Endodermal cell (in vitro differentiated cells): ENCODE results near the gene LST1. TPM values are rescaled to one million over a fixed set of nuclear protein-coding genes. Genes with fewer than 3 reads are reported as not detected.

ENCODE experiments used
- DNase-seq: peaks from one replicate; pipeline ENCODE4 v3.0.0-alpha.2; 2017
- H3K27ac ChIP-seq: 2 replicates; pipeline ENCODE4 v1.5.1; 2013; ENCODE audit warnings: mild to moderate bottlenecking, low read depth, low read length, moderate library complexity
- H3K27me3 ChIP-seq: 2 replicates; pipeline ENCODE4 v1.6.1; 2013; ENCODE audit warnings: mild to moderate bottlenecking, low read length, moderate library complexity; ENCODE audit not compliant: insufficient read depth, control insufficient read depth, poor library complexity, severe bottlenecking
- H3K36me3 ChIP-seq: 2 replicates; pipeline ENCODE4 v1.7.0; 2013; ENCODE audit warnings: mild to moderate bottlenecking, low read length, moderate library complexity; ENCODE audit not compliant: control insufficient read depth, insufficient read depth
- H3K4me1 ChIP-seq: one replicate; pipeline ENCODE4 v1.7.0; 2013; ENCODE audit warnings: low read length; ENCODE audit not compliant: control insufficient read depth, insufficient read depth
- H3K4me3 ChIP-seq: 2 replicates; pipeline ENCODE4 v1.5.1; 2013; ENCODE audit warnings: mild to moderate bottlenecking, low read length, moderate library complexity
- H3K9ac ChIP-seq: 2 replicates; pipeline ENCODE4 v1.6.1; 2013; ENCODE audit warnings: mild to moderate bottlenecking, low read length, moderate library complexity; ENCODE audit not compliant: poor library complexity, severe bottlenecking; ENCODE audit errors: extremely low read depth
- H3K9me3 ChIP-seq: 2 replicates; pipeline ENCODE4 v1.6.1; 2013; ENCODE audit warnings: mild to moderate bottlenecking, low read length, moderate library complexity; ENCODE audit not compliant: control insufficient read depth
- H3K27ac Mint-ChIP-seq: 2 replicates; pipeline ENCODE4 v1.8.0; 2020; ENCODE audit warnings: mixed read lengths
- H3K27me3 Mint-ChIP-seq: 2 replicates; pipeline ENCODE4 v1.8.0; 2021; ENCODE audit warnings: mild to moderate bottlenecking, mixed read lengths; ENCODE audit not compliant: insufficient read depth
- H3K36me3 Mint-ChIP-seq: 2 replicates; pipeline ENCODE4 v1.8.0; 2020; ENCODE audit warnings: low read depth, mixed read lengths
- H3K4me1 Mint-ChIP-seq: 2 replicates; pipeline ENCODE4 v1.8.0; 2020; ENCODE audit warnings: mixed read lengths
- H3K4me3 Mint-ChIP-seq: 2 replicates; pipeline ENCODE4 v1.8.0; 2020; ENCODE audit warnings: mild to moderate bottlenecking, moderate library complexity, mixed read lengths
- H3K9me3 Mint-ChIP-seq: 2 replicates; pipeline ENCODE4 v1.8.0; 2020; ENCODE audit warnings: mild to moderate bottlenecking, mixed read lengths
- WGBS, 2 experiments: methylation state at CpG; one replicate each; pipeline versions ENCODE4 v1.1.5 to v1.1.7; 2013; ENCODE audit warnings: missing lambda C conversion rate in 2 of 2, mixed read lengths in 1 of 2; ENCODE audit not compliant: insufficient coverage in 1 of 2, insufficient read length in 1 of 2; 5-methylcytosine and 5-hydroxymethylcytosine counted together
- total RNA-seq, 2 donors: library from RNA; stranded (reverse); fragmentation: NEBNext Ultra II Directional in 1 of 2; extraction: Animal tissue kit (Norgen Biotek cat#: 25700) in 1 of 2; gene quantifications; 2 replicates in 1 of 2; 3 replicates in 1 of 2; pipeline ENCODE4 v1.2.1, GENCODE V29; 2021
- TF ChIP-seq, protein P1 (sequence below): fragments of 200-600 bp; sonication (generic); conservative IDR thresholded peaks from 2 replicates; pipeline ENCODE4 v1.5.0; 2021; ENCODE audit warnings: antibody characterized with exemption, mild to moderate bottlenecking

Gene LST1
- total RNA-seq, 2 donors from 2014 or later = not detected

DNA sequence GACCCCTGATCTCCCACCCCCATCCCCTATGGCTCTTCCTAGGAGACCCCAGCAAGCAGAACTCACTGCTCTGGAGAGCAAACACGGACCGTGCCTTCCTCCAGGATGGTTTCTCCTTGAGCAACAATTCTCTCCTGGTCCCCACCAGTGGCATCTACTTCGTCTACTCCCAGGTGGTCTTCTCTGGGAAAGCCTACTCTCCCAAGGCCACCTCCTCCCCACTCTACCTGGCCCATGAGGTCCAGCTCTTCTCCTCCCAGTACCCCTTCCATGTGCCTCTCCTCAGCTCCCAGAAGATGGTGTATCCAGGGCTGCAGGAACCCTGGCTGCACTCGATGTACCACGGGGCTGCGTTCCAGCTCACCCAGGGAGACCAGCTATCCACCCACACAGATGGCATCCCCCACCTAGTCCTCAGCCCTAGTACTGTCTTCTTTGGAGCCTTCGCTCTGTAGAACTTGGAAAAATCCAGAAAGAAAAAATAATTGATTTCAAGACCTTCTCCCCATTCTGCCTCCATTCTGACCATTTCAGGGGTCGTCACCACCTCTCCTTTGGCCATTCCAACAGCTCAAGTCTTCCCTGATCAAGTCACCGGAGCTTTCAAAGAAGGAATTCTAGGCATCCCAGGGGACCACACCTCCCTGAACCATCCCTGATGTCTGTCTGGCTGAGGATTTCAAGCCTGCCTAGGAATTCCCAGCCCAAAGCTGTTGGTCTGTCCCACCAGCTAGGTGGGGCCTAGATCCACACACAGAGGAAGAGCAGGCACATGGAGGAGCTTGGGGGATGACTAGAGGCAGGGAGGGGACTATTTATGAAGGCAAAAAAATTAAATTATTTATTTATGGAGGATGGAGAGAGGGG lies 12.6 kb upstream of the LST1 start:
- WGBS, 2 experiments = 72 to 87% methylated on average over 3 to 9 of the region's 9 CpGs
- Histone ChIP-seq H3K9me3 (no peaks in the 10 kb centered on the region), H3K4me3 (no peak overlapping the region), H3K27me3 (no peaks in the 10 kb centered on the region), H3K9ac (peak overlapping the region; percentile 11), H3K27ac (no peak overlapping the region), H3K4me1 (peaks cover 6% of the 10 kb centered on the region), H3K36me3 (no peaks in the 10 kb centered on the region)
- Mint-ChIP-seq H3K4me3 (no peak overlapping the region), H3K27me3 (peaks cover 28% of the 10 kb centered on the region), H3K9me3 (no peaks in the 10 kb centered on the region), H3K27ac (no peak overlapping the region), H3K36me3 (no peaks in the 10 kb centered on the region), H3K4me1 (peaks cover 7% of the 10 kb centered on the region)
- DNase-seq = no peak
- TF ChIP-seq, protein P1, sequence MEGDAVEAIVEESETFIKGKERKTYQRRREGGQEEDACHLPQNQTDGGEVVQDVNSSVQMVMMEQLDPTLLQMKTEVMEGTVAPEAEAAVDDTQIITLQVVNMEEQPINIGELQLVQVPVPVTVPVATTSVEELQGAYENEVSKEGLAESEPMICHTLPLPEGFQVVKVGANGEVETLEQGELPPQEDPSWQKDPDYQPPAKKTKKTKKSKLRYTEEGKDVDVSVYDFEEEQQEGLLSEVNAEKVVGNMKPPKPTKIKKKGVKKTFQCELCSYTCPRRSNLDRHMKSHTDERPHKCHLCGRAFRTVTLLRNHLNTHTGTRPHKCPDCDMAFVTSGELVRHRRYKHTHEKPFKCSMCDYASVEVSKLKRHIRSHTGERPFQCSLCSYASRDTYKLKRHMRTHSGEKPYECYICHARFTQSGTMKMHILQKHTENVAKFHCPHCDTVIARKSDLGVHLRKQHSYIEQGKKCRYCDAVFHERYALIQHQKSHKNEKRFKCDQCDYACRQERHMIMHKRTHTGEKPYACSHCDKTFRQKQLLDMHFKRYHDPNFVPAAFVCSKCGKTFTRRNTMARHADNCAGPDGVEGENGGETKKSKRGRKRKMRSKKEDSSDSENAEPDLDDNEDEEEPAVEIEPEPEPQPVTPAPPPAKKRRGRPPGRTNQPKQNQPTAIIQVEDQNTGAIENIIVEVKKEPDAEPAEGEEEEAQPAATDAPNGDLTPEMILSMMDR = no peak

DNA sequence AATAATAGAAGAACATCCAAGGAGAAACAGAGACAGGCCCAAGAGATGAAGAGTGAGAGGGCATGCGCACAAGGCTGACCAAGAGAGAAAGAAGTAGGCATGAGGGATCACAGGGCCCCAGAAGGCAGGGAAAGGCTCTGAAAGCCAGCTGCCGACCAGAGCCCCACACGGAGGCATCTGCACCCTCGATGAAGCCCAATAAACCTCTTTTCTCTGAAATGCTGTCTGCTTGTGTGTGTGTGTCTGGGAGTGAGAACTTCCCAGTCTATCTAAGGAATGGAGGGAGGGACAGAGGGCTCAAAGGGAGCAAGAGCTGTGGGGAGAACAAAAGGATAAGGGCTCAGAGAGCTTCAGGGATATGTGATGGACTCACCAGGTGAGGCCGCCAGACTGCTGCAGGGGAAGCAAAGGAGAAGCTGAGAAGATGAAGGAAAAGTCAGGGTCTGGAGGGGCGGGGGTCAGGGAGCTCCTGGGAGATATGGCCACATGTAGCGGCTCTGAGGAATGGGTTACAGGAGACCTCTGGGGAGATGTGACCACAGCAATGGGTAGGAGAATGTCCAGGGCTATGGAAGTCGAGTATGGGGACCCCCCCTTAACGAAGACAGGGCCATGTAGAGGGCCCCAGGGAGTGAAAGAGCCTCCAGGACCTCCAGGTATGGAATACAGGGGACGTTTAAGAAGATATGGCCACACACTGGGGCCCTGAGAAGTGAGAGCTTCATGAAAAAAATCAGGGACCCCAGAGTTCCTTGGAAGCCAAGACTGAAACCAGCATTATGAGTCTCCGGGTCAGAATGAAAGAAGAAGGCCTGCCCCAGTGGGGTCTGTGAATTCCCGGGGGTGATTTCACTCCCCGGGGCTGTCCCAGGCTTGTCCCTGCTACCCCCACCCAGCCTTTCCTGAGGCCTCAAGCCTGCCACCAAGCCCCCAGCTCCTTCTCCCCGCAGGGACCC lies 11.7 kb upstream of the LST1 start:
- H3K4me1 ChIP-seq = peaks cover 6% of the 10 kb centered on the region
- Mint-ChIP-seq H3K4me3 (no peak overlapping the region), H3K9me3 (no peaks in the 10 kb centered on the region), H3K36me3 (no peaks in the 10 kb centered on the region), H3K27me3 (peaks cover 28% of the 10 kb centered on the region), H3K27ac (no peak overlapping the region), H3K4me1 (peaks cover 7% of the 10 kb centered on the region)
- H3K4me3 ChIP-seq = no peak overlapping the region
- no peaks in the 10 kb centered on the region for H3K9me3 ChIP-seq
- no peaks in the 10 kb centered on the region for H3K36me3 ChIP-seq
- 92% methylated on average over 7 to 14 of the region's 14 CpGs for WGBS, 2 experiments
- peak; percentile 70 for DNase-seq
- TF ChIP-seq, protein P1 = peak; percentile 50
- H3K27me3 ChIP-seq = no peaks in the 10 kb centered on the region
- peak overlapping the region; percentile 11 for H3K9ac ChIP-seq
- H3K27ac ChIP-seq = no peak overlapping the region

DNA sequence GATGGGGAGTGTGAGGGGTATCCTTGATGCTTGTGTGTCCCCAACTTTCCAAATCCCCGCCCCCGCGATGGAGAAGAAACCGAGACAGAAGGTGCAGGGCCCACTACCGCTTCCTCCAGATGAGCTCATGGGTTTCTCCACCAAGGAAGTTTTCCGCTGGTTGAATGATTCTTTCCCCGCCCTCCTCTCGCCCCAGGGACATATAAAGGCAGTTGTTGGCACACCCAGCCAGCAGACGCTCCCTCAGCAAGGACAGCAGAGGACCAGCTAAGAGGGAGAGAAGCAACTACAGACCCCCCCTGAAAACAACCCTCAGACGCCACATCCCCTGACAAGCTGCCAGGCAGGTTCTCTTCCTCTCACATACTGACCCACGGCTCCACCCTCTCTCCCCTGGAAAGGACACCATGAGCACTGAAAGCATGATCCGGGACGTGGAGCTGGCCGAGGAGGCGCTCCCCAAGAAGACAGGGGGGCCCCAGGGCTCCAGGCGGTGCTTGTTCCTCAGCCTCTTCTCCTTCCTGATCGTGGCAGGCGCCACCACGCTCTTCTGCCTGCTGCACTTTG lies 10.7 kb upstream of the LST1 start, which contains the start of gene TNF:
Gene TNF (plus strand): TSS at position 231 of the 567 bp plus-strand sequence. CDS start 177 bp downstream, at position 408.
- TF ChIP-seq, protein P1 = no peak
- Histone ChIP-seq H3K9me3 (no peaks in the 10 kb centered on the region), H3K4me1 (peaks cover 6% of the 10 kb centered on the region), H3K9ac (no peak within 1 kb of the TSS), H3K27me3 (peaks cover 4% of the 10 kb centered on the region), H3K36me3 (no peaks in the 10 kb centered on the region), H3K27ac (no peak within 1 kb of the TSS), H3K4me3 (no peak within 1 kb of the TSS)
- H3K27ac Mint-ChIP-seq = no peak within 1 kb of the TSS
- no peaks in the 10 kb centered on the region for H3K9me3 Mint-ChIP-seq
- H3K27me3 Mint-ChIP-seq = peaks cover 34% of the 10 kb centered on the region
- H3K36me3 Mint-ChIP-seq = no peaks in the 10 kb centered on the region
- peak; percentile 41 for DNase-seq
- H3K4me1 Mint-ChIP-seq = peaks cover 8% of the 10 kb centered on the region
- 90 to 95% methylated on average over 11 to 19 of the region's 19 CpGs for WGBS, 2 experiments
- H3K4me3 Mint-ChIP-seq = no peak within 1 kb of the TSS
